Right hindlimb (tissue), 1 donor: ENCODE data around the gene PRC1.

Experiments
- DNase-seq: peaks from one replicate; pipeline ENCODE4 v3.0.0-alpha.2; 2018

The PRC1 gene

DNA sequence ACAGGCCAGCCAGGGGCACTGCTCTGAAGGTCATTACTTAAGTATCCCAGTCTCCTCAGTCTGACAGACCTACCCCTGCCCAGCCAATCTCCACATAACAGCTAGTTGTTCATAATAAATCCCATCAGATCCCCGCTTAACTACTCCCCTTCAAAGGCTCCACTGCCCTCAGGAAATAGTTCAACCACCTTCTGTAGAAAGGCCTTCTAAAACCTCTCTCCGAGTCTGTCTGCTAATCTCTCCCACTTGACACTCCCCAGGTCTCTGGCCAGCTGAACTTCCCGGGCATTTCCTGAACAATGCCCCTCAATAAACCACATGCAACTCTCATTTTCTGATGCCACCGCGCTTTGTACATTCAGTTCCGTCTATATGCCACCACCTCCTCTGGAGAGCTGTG is 6.0 kb downstream of the PRC1 start:
- DNase-seq = no peak

- DNase-seq = no peak
Observed at GRCh38 chr15:90987561-90988141, 6.7 kb downstream of the PRC1 start.

- DNase-seq = no peak
Observed at GRCh38 chr15:90986790-90987507, 7.4 kb downstream of the PRC1 start.

DNA sequence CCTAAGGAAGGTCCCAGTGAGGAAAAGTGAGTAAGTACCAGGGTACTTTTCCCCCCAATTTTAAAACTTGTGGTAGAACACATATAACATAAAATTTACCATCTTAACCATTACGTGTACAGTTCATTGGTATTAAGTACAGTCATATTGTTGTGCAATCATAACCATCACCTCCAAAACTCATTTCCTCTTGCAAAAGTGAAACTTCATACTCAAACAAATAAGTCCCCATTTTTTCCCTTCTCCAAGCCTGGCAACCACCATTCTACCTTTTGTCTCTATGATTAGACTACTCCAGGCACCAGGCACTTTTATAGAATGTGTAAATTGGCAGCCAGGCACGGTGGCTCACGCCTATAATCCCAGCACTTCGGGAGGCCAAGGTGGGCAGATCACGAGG is 12.2 kb downstream of the PRC1 start:
- DNase-seq = no peak

DNA sequence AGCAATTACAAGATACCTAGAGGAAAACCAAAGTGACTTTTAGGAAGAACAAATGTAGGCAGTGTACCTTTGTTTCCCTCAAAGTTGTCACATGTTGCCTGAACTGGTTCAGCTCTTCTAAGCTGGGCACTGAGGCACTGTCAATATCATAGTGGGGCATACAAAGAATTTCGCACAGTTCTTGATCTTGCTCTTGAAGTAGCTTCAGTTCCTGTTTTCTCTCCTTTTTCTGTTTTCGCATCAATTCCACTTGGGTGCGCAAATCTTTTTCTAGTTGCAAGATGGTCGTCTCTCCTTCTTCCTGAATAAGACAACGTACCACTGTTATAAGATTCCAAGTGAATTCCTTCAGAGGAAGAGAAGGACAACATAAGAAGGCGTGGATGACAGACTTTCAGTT is 12.7 kb downstream of the PRC1 start:
- DNase-seq = no peak

GRCh38 chr15:90979582-90979981 is 14.8 kb downstream of the PRC1 start:
- DNase-seq = no peak

- DNase-seq = no peak
Observed at GRCh38 chr15:90974216-90974615, 20.1 kb downstream of the PRC1 start.

DNA sequence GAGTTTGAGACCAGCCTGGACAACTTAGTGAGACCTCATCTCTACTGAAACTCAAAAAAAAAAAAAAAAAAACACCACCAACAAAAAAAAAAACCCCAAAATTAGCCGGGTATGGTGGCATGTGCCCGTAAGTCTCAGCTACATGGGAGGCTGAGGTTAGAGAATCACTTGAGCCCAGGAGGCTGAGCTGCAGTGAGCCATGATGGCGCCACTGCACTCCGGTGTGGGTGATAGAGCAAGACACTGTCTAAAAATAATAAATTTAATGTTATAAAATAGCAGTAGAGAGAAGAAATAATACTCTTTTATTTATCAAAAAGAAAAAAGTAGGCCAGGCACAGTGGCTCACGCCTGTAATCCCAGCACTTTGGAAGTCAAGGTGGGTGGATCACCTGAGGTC is 22.2 kb downstream of the PRC1 start:
- DNase-seq = no peak

DNA sequence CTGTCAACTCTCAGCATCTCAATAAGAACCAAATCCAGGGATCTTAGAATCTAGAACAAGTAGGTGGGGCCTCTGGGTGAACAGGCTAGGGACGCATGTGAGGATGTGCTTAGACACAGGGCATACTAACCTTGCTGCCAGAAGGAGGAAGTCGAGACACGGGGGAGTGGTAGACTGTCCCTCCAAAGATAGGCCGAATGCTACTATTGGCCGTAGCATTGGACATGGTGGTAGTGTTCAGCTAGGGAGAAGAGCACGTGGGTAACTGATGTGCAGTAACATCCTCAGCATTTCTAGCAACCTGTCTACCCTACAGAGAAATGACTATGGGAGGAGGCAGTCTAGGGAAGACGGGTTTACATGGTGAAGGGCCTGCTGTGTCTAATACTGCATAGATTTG is 24.1 kb downstream of the PRC1 start:
- DNase-seq = no peak

- DNase-seq = no peak
Observed at GRCh38 chr15:90968434-90968833, 25.9 kb downstream of the PRC1 start.

DNA sequence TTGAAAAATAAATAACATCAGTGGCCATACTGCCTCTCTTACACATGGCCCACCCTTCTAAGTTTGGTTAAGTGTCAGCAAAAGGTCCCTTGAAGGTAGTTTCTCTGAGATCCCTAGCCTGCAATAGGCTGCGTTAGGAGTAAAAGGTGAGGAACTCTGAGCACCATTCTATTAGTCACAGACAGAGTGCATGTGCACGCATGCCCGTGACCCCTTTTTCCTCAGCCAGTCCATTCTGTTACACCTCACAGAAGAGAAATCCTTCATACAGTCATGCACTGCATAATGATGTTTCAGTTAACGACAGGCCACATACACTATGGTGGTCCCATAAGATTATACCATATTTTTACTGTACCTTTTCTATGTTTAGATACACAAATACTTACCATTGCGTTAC is 27.1 kb downstream of the PRC1 start:
- no peak for DNase-seq

DNA sequence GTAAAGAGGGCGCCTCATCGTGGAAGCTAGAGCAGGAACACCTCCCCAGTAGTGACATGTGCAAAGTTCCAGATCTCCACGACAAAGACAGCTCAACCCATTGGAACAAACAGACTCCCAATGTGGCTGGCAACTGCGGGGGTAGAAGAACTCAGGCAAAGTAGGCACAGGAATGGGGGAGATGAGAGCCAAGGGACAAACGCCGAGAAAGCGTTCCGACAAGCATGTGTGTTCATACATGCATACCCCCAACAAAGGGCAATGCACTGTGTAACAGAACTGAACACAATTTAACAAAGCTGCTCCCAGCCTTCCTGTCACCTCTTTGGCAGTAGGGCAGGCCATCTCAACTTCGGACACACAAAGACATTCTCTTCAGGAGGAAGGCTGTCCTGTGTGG is 28.1 kb downstream of the PRC1 start:
- DNase-seq = no peak

- DNase-seq = no peak
Observed at GRCh38 chr15:90962021-90962420, 32.3 kb downstream of the PRC1 start.

DNA sequence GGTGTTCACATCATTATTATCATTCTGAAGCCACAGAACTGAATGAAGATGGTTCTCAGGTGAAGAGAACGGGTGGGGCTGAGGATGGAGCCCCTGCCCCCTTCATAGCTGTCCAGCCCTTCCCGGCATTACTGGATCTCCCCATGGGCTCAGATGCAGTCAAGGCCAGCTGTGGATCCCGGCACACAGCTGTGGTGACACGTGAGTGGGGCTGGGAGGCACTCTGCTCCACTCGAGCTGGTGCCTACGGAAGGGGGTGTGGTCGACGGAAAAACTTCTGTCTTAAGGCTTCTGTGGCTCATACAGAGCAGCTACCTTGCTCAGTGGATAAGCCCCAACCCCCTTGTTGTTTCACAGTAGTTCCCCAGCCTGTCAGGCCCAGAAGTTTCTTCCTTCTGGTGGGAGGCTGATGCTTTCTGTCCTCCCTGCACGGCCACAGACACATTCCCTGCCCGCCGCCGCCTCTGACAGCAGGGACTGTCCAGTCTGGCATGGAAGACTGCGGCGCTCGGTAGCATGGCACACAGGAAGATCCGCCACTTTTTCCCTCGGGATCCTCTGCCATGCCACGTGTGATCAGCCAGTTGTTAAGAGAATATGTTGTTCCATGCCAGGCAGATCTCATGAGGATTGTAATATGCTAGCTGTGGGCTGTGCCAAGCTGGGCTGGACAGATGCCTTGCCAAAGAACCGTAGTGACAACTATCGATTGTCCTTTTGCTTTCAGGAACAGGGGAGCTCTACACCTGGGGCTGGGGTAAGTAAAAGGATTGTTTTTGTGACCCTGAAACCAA is 33.8 kb downstream of the PRC1 start:
- no peak for DNase-seq

- DNase-seq = peak; percentile 85
Observed at GRCh38 chr15:90959894-90960293, 34.4 kb downstream of the PRC1 start.

DNA sequence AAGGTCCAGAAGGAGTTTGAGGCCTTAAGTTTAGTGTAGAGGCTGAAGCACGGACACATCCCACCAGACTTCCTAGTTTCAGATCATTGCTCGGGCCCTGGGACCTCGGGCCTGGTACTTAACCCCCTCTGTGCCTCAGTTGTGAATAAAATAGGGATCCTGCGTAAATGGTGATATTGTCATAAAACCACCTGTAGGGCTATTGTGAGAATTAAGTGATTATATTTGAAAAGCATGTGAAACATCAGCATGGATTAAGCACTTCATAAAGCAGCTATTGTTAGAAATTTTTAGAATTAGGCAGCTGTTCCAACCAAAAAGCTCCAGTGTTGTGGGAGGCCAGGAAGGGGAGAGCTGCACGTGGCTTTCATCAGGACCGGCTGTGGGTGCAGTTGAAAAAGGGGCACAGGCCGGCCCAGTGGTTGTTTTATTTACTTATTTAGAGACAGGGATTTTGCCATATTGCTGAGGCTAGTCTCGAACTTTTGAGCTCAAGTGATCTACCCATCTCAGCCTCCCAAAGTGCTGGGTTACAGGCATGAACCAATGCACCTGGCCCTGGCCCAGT is 35.2 kb downstream of the PRC1 start:
- no peak for DNase-seq

DNA sequence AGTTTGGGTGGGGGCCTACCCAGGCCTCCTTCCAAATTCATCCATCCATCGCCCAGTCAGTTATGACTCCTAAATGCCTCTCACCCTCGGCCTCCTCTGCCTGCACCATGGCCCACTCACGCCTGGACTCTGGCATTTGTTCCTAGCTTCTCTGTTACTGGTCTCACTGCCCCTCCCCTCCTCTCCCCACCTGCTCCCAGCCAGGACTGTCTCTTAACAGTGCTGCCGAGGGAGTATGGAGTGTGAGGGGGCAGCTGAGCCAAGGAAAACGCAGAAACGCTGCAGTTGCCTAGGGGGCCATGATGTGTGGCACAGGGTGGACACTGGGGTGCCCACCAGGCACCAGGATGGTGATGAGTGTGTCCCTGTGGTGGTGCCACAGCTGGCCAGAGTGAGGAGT is 36.5 kb downstream of the PRC1 start:
- DNase-seq = no peak

DNA sequence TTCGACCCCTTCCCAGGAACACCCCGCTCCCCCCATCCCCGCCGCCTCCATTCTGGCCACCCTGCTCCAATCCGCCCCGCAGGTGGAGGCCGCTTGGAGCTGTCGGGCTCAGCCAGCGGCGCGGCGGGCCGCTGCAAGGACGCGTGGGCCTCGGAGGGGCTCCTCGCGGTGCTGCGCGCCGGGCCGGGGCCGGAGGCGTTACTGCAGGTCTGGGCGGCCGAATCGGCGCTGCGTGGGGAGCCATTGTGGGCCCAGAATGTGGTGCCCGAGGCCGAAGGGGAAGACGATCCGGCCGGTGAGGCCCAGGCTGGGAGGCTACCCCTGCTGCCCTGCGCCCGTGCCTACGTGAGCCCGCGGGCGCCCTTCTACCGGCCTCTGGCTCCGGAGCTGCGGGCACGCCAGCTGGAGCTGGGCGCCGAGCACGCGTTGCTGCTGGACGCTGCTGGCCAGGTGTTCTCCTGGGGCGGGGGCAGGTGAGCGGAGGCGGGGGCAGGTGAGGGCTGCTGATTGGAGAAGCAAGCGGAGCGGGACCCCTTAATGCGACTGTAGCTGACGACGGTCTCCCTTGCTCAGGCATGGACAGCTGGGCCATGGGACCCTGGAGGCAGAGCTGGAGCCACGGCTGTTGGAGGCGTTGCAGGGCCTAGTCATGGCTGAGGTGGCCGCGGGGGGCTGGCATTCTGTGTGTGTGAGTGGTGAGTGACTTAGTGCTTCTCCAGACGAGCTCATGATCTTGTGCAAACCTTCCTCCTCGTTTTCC is 37.1 kb downstream of the PRC1 start:
- DNase-seq = no peak

GRCh38 chr15:90956274-90957030 is 37.9 kb downstream of the PRC1 start:
- peak; percentile 87 for DNase-seq

DNA sequence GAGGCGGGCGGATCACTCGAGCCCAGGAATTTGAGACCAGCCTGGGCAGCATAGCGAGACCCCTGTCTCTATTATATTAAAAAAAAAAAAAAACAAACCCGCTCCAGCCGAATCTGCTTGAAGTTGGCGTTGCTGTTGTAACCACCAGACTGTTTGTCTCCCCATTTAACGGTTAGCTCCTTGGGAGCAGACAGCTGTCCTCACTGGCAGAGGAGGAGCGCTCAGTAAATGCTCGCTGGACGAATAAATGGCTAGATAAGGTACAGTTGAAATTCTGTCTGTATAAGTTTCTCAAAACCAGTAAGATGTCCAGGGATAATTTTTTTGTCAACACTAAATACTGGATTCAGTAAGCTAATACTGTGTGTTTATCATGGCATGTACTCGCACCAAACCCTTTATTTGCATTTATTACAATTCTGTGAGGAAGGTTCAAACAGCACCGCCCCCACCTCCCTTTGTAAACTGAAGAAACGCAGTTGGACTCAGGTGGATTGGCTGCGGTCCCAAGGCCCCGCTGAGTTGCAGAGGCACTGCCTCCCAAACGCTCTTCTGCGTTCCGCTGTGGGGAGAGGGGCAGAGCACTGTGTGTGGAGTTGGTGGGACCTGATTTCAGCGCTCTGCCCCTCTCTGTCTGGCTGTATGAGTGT is 38.6 kb downstream of the PRC1 start:
- DNase-seq = no peak

DNA sequence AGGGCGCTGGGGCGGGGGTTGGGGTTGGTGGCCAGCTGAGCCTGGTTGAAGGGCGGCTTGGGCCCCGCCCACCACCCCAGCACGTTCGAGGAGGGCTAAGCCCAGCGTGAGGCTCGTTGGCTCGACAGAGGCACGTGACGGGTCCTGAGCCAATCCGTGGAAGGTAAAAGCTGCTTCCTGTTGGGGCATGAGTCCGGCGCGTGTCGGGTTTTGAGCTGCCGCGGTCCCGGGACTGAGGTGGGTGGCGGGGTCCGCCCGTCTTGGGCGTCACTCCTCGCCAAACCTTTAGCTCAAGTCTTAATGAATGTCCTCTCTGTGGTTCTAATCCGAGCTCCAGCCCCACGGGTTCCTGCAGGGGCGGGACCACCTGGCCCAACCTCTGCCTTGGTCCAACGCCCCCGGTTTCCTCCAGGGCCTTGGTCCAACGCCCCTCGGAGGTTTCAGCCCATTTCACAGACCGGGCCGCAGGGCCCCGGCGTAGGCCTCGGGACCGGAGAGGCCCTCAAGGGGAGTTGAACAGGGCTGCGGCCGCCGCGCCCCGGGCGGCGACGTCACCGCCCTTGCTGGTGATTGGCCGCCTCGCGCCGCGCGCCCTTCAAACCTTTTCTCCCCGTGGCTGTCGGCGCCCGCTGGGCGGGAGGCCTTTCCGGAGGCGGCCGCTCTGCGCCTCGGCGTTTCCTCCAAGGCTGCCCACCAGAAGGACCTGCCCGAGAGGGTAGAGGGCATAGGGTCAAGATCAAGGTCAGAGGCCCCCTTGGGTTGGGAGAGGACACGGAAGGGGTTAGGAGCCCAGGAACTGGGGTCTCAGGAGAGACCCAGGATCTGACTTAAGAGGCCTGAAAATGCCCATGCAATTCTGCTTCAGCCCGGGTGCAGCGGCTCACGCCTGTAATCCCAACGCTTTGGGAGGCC is 39.4 kb downstream of the PRC1 start, which contains the start of gene RCCD1:
Gene RCCD1 (plus strand): TSS at position 173 of the 912 bp plus-strand sequence. CDS start 1,851 bp downstream, outside the sequence.
- DNase-seq = peak; percentile 97
